Central memory CD8-positive, alpha-beta T cell (primary cell): ENCODE results near the gene JAZF1.
A peak's percentile ranks its signal among the peaks of the same experiment; 100 is the strongest.

ENCODE experiments used
- ATAC-seq: fragments of 150-1000 bp; cut with Tn5 transposase; replicated peaks from 2 replicates; pipeline ENCODE4 v1.10.0; 2022; ENCODE audit warnings: mild to moderate bottlenecking, moderate FRiP score, moderate number of reproducible peaks; ENCODE audit not compliant: poor library complexity, severe bottlenecking; ENCODE audit errors: extremely low read depth
- DNase-seq, 2 donors: peaks; one replicate each; pipeline ENCODE4 v3.0.0; 2021; ENCODE audit warnings: low spot score in 2 of 2
- H3K27ac Mint-ChIP-seq: one replicate; pipeline ENCODE4 v1.8.0; 2022; ENCODE audit warnings: low read depth, mild to moderate bottlenecking, moderate library complexity, mixed read lengths
- H3K27me3 Mint-ChIP-seq: one replicate; pipeline ENCODE4 v1.8.0; 2022; ENCODE audit warnings: mixed read lengths
- H3K36me3 Mint-ChIP-seq: one replicate; pipeline ENCODE4 v1.8.0; 2022; ENCODE audit warnings: mild to moderate bottlenecking, moderate library complexity, mixed read lengths; ENCODE audit not compliant: insufficient read depth
- H3K4me1 Mint-ChIP-seq: one replicate; pipeline ENCODE4 v1.8.0; 2022; ENCODE audit warnings: mixed read lengths
- H3K4me3 Mint-ChIP-seq: one replicate; pipeline ENCODE4 v1.8.0; 2022; ENCODE audit warnings: mild to moderate bottlenecking, moderate library complexity, mixed read lengths
- H3K9me3 Mint-ChIP-seq: one replicate; pipeline ENCODE4 v1.8.0; 2022; ENCODE audit warnings: mixed read lengths

Gene JAZF1

GRCh38 chr7:28170701-28171100, 9.9 kb downstream of the JAZF1 start:
- ATAC-seq (no peak), DNase-seq (no peak)
- Mint-ChIP-seq H3K27me3 (no peaks in the 10 kb centered on the region), H3K36me3 (peaks cover 2% of the 10 kb centered on the region), H3K9me3 (no peaks in the 10 kb centered on the region), H3K4me3 (no peak overlapping the region), H3K27ac (no peak overlapping the region), H3K4me1 (peaks cover 42% of the 10 kb centered on the region)

GRCh38 chr7:28169230-28169629, 11.4 kb downstream of the JAZF1 start:
- DNase-seq (no peak), ATAC-seq (no peak)
- Mint-ChIP-seq H3K4me3 (no peak overlapping the region), H3K36me3 (peaks cover 4% of the 10 kb centered on the region), H3K4me1 (peaks cover 43% of the 10 kb centered on the region), H3K27me3 (no peaks in the 10 kb centered on the region), H3K9me3 (no peaks in the 10 kb centered on the region), H3K27ac (no peak overlapping the region)

GRCh38 chr7:28168393-28169158, 12.0 kb downstream of the JAZF1 start:
- Mint-ChIP-seq H3K27ac (no peak overlapping the region), H3K36me3 (peaks cover 4% of the 10 kb centered on the region), H3K4me1 (peaks cover 43% of the 10 kb centered on the region), H3K27me3 (no peaks in the 10 kb centered on the region), H3K4me3 (no peak overlapping the region), H3K9me3 (no peaks in the 10 kb centered on the region)
- ATAC-seq: no peak
- DNase-seq: no peak

GRCh38 chr7:28166982-28167715, 13.4 kb downstream of the JAZF1 start:
- Mint-ChIP-seq H3K9me3 (no peaks in the 10 kb centered on the region), H3K4me1 (peaks cover 41% of the 10 kb centered on the region), H3K27me3 (no peaks in the 10 kb centered on the region), H3K4me3 (no peak overlapping the region), H3K36me3 (peaks cover 3% of the 10 kb centered on the region), H3K27ac (no peak overlapping the region)
- DNase-seq (no peak), ATAC-seq (no peak)

GRCh38 chr7:28165961-28166955, 14.3 kb downstream of the JAZF1 start:
- ATAC-seq (no peak), DNase-seq (no peak)
- Mint-ChIP-seq H3K4me1 (peaks cover 37% of the 10 kb centered on the region), H3K27ac (no peak overlapping the region), H3K27me3 (no peaks in the 10 kb centered on the region), H3K36me3 (peaks cover 3% of the 10 kb centered on the region), H3K4me3 (no peak overlapping the region), H3K9me3 (no peaks in the 10 kb centered on the region)

GRCh38 chr7:28165261-28165660, 15.3 kb downstream of the JAZF1 start:
- Mint-ChIP-seq H3K4me1 (peaks cover 32% of the 10 kb centered on the region), H3K36me3 (peaks cover 3% of the 10 kb centered on the region), H3K9me3 (no peaks in the 10 kb centered on the region), H3K27me3 (no peaks in the 10 kb centered on the region), H3K4me3 (no peak overlapping the region), H3K27ac (no peak overlapping the region)
- DNase-seq (no peak), ATAC-seq (no peak)

- DNase-seq (no peak), ATAC-seq (no peak)
- Mint-ChIP-seq H3K9me3 (no peaks in the 10 kb centered on the region), H3K4me1 (peaks cover 33% of the 10 kb centered on the region), H3K27ac (no peak overlapping the region), H3K4me3 (no peak overlapping the region), H3K27me3 (no peaks in the 10 kb centered on the region), H3K36me3 (peaks cover 3% of the 10 kb centered on the region)
Observed at GRCh38 chr7:28163949-28164348, 16.6 kb downstream of the JAZF1 start.

- H3K36me3 Mint-ChIP-seq: peaks cover 3% of the 10 kb centered on the region
- H3K9me3 Mint-ChIP-seq: no peaks in the 10 kb centered on the region
- H3K4me3 Mint-ChIP-seq: no peak overlapping the region
- ATAC-seq: no peak
- H3K4me1 Mint-ChIP-seq: peaks cover 48% of the 10 kb centered on the region
- no peak overlapping the region for H3K27ac Mint-ChIP-seq
- H3K27me3 Mint-ChIP-seq: no peaks in the 10 kb centered on the region
- DNase-seq: no peak
Observed at GRCh38 chr7:28161331-28161730, 19.3 kb downstream of the JAZF1 start.

- Mint-ChIP-seq H3K36me3 (peaks cover 3% of the 10 kb centered on the region), H3K4me1 (peaks cover 52% of the 10 kb centered on the region), H3K9me3 (no peaks in the 10 kb centered on the region), H3K27ac (no peak overlapping the region), H3K4me3 (no peak overlapping the region), H3K27me3 (no peaks in the 10 kb centered on the region)
- ATAC-seq (no peak), DNase-seq (no peak)
Observed at GRCh38 chr7:28160551-28160991, 20.0 kb downstream of the JAZF1 start.

GRCh38 chr7:28157831-28158416, 22.7 kb downstream of the JAZF1 start:
- DNase-seq (no peak), ATAC-seq (no peak)
- Mint-ChIP-seq H3K9me3 (no peaks in the 10 kb centered on the region), H3K4me1 (peaks cover 62% of the 10 kb centered on the region), H3K27me3 (no peaks in the 10 kb centered on the region), H3K36me3 (no peaks in the 10 kb centered on the region), H3K27ac (peak overlapping the region; percentile 24), H3K4me3 (no peak overlapping the region)

- Mint-ChIP-seq H3K27me3 (no peaks in the 10 kb centered on the region), H3K4me1 (peaks cover 66% of the 10 kb centered on the region), H3K9me3 (no peaks in the 10 kb centered on the region), H3K27ac (no peak overlapping the region), H3K4me3 (no peak overlapping the region), H3K36me3 (no peaks in the 10 kb centered on the region)
- no peak for DNase-seq
- ATAC-seq: no peak
Observed at GRCh38 chr7:28157076-28157745, 23.4 kb downstream of the JAZF1 start.

GRCh38 chr7:28156401-28156800, 24.2 kb downstream of the JAZF1 start:
- peaks cover 68% of the 10 kb centered on the region for H3K4me1 Mint-ChIP-seq
- DNase-seq (no peak), ATAC-seq (no peak)
- H3K36me3 Mint-ChIP-seq: no peaks in the 10 kb centered on the region
- no peaks in the 10 kb centered on the region for H3K27me3 Mint-ChIP-seq
- no peak overlapping the region for H3K4me3 Mint-ChIP-seq
- H3K27ac Mint-ChIP-seq: no peak overlapping the region
- H3K9me3 Mint-ChIP-seq: no peaks in the 10 kb centered on the region
